HepG2 (cell line): ENCODE measurements around the gene DIABLO. TPM values are rescaled to one million over a fixed set of nuclear protein-coding genes. Genes with fewer than 3 reads are reported as not detected.

ENCODE experiments used
- ADNP ChIP-seq: sonication (generic); formaldehyde crosslinking; IDR thresholded peaks from 2 replicates; pipeline ENCODE4 v1.4.0; 2020; ENCODE audit warnings: missing genetic modification reagents
- AGO1 ChIP-seq: fragments of 200-400 bp; formaldehyde crosslinking; IDR thresholded peaks from 2 replicates; pipeline ENCODE4 v1.6.1; 2017; ENCODE audit warnings: mild to moderate bottlenecking, low read depth, low read length, moderate library complexity; ENCODE audit not compliant: poor library complexity, severe bottlenecking
- AHR ChIP-seq: IDR thresholded peaks from 2 replicates; pipeline ENCODE4 v1.6.1; 2018; ENCODE audit warnings: missing genetic modification reagents, missing compliant biosample characterization
- ATM ChIP-seq: fragments of 450-650 bp; IDR thresholded peaks from 2 replicates; pipeline ENCODE4 v1.7.1; 2017; ENCODE audit warnings: mild to moderate bottlenecking, borderline replicate concordance
- CHD2 ChIP-seq: IDR thresholded peaks from 2 replicates; pipeline ENCODE4 v1.6.1; 2011; ENCODE audit warnings: low read depth, low read length, improper control_type of control experiment
- ELF4 ChIP-seq: sonication (generic); formaldehyde crosslinking; IDR thresholded peaks from 2 replicates; pipeline ENCODE4 v1.5.0; 2020; ENCODE audit warnings: missing genetic modification reagents, mild to moderate bottlenecking, moderate library complexity, borderline replicate concordance
- FOXO1 ChIP-seq: sonication (generic); formaldehyde crosslinking; IDR thresholded peaks from 2 replicates; pipeline ENCODE4 v1.4.0; 2020; ENCODE audit warnings: missing genetic modification reagents
- GPN1 ChIP-seq: sonication (generic); formaldehyde crosslinking; IDR thresholded peaks from 2 replicates; pipeline ENCODE4 v1.5.1; 2020; ENCODE audit warnings: missing genetic modification reagents, borderline replicate concordance
- IKZF1 ChIP-seq: fragments of 450-650 bp; IDR thresholded peaks from 2 replicates; pipeline ENCODE4 v1.7.1; 2016
- NFKBIZ ChIP-seq: IDR thresholded peaks from 2 replicates; pipeline ENCODE4 v1.6.1; 2018; ENCODE audit warnings: missing genetic modification reagents, missing compliant biosample characterization
- NR2F1 ChIP-seq, 2 experiments: fragments of 450-650 bp in 1 of 2; formaldehyde crosslinking in 1 of 2; IDR thresholded peaks; 2 replicates each; pipeline versions ENCODE4 v1.5.0 to v1.6.1; 2016 to 2020; ENCODE audit warnings: mild to moderate bottlenecking in 1 of 2, missing compliant biosample characterization in 1 of 2, missing genetic modification reagents in 1 of 2, moderate library complexity in 1 of 2
- PLRG1 ChIP-seq: fragments of 450-650 bp; conservative IDR thresholded peaks from 2 replicates; pipeline ENCODE4 v1.6.1; 2016
- REPIN1 ChIP-seq: sonication (generic); formaldehyde crosslinking; IDR thresholded peaks from 2 replicates; pipeline ENCODE4 v1.8.0; 2022; ENCODE audit warnings: missing genetic modification reagents, low read depth, mild to moderate bottlenecking, borderline replicate concordance
- RORA ChIP-seq: sonication (generic); formaldehyde crosslinking; IDR thresholded peaks from 2 replicates; pipeline ENCODE4 v1.5.0; 2020; ENCODE audit warnings: mild to moderate bottlenecking, missing genetic modification reagents, moderate library complexity
- STAT5B ChIP-seq: sonication (generic); formaldehyde crosslinking; IDR thresholded peaks from 2 replicates; pipeline ENCODE4 v1.4.0; 2020; ENCODE audit warnings: missing genetic modification reagents
- ZFP36L1 ChIP-seq: sonication (generic); formaldehyde crosslinking; IDR thresholded peaks from 2 replicates; pipeline ENCODE4 v1.8.0; 2022; ENCODE audit warnings: mild to moderate bottlenecking, missing genetic modification reagents, moderate library complexity
- ZNF230 ChIP-seq: sonication (generic); formaldehyde crosslinking; IDR thresholded peaks from 2 replicates; pipeline ENCODE4 v1.4.0; 2020; ENCODE audit warnings: mild to moderate bottlenecking, missing genetic modification reagents
- ZNF558 ChIP-seq: sonication (generic); formaldehyde crosslinking; IDR thresholded peaks from 2 replicates; pipeline ENCODE4 v1.9.0; 2022; ENCODE audit warnings: mild to moderate bottlenecking, missing genetic modification reagents, borderline replicate concordance
- ZNF841 ChIP-seq: sonication (generic); formaldehyde crosslinking; IDR thresholded peaks from 2 replicates; pipeline ENCODE4 v1.8.1; 2023; ENCODE audit warnings: missing genetic modification reagents, borderline replicate concordance
- ZSCAN22 ChIP-seq: sonication (generic); formaldehyde crosslinking; IDR thresholded peaks from 2 replicates; pipeline ENCODE4 v1.4.0; 2020; ENCODE audit warnings: mild to moderate bottlenecking, missing genetic modification reagents
- polyA plus RNA-seq, 8 experiments: library from polyadenylated mRNA; depleted of rRNA in 3 of 8; stranded (reverse) in 7 of 8; unstranded in 1 of 8; fragments of >200 nt; fragmentation: Illumina TruSeq in 4 of 8; extraction: Trizol in 4 of 8; gene quantifications; 2 replicates each; pipeline versions ENCODE4 v1.2.1 to v1.2.3, GENCODE V29; 2011 to 2016; ENCODE audit warnings: low read depth in 4 of 8, missing spikeins in 1 of 8, mixed read lengths in 1 of 8; ENCODE audit not compliant: insufficient read depth in 1 of 8
- total RNA-seq, 5 experiments: library from RNA; depleted of rRNA; stranded (reverse); fragments of >200 nt; fragmentation: Illumina TruSeq; extraction: Trizol; gene quantifications; 2 replicates each; pipeline ENCODE4 v1.2.3, GENCODE V29; 2016; ENCODE audit warnings: low read depth in 1 of 5
- TF ChIP-seq, protein P1 (sequence below): sonication (generic); formaldehyde crosslinking; IDR thresholded peaks from 2 replicates; pipeline ENCODE4 v1.4.0; 2020; ENCODE audit warnings: missing genetic modification reagents; ENCODE audit errors: not compliant biosample characterization
- TF ChIP-seq, protein P2 (sequence below): sonication (generic); formaldehyde crosslinking; IDR thresholded peaks from 2 replicates; pipeline ENCODE4 v1.8.1; 2023; ENCODE audit warnings: mild to moderate bottlenecking, missing genetic modification reagents, borderline replicate concordance
- TF ChIP-seq, protein P3 (sequence below): sonication (generic); formaldehyde crosslinking; IDR thresholded peaks from 2 replicates; pipeline ENCODE4 v1.4.0; 2020; ENCODE audit warnings: missing genetic modification reagents

Gene DIABLO
- total and polyA plus RNA-seq, 2 of the 13 experiments (the other 11 are each of a cell fraction or from before 2014, with no cell fraction given), result 20.7 to 70.9 TPM

DNA sequence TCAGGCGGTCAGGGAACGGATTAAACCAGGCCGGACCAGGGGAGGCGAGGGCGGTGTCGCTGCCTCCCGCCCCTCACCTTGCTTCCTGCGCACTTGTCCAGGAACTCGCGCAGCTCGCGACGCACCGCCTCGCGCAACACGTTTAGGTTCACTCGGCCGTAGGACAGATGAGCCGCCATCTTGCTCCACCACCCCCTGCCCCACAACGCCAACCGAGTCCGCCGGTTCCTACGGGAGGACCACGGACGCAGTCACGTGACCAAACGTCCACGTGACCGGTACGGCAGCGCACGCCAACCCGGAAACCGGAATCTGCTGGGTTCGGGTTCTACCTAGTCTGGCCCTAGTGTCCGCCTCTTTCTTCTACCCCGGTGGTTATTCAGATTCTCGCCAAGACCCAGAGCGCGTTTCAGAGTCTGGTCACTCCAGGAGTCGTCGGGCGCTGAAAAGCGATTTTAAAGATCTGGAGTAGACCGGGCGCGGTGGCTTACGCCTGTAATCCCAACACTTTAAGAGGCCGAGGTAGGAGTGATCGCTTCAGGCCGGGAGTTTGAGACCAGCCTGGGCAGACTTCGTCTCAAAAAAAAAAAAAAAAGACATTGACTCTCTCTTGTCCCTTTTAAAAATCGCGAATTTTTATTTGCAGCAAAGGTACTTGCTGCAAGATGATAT lies 40.5 kb upstream of the DIABLO start, which contains the start of gene VPS33A (continued):
- TF ChIP-seq AHR (peak; percentile 87; the same call in 1 of the 2 replicates), AGO1 (no peak), ADNP (CRISPR knock-in tag) (no peak; the same call in 1 of the 2 replicates), ZSCAN22 (CRISPR knock-in tag) (0 out of 2 replicates have a peak, but pooled peaks have one; percentile 53), STAT5B (CRISPR knock-in tag) (no peak; the same call in 1 of the 2 replicates), ATM (no peak), ZNF230 (CRISPR knock-in tag) (peak; percentile 75; the same call in 1 of the 2 replicates), IKZF1 (no peak), REPIN1 (peak; percentile 93), NFKBIZ (peak; percentile 45; the same call in 1 of the 2 replicates), PLRG1 (no peak), ZNF841 (CRISPR knock-in tag) (no peak), CHD2 (no peak), RORA (CRISPR knock-in tag) (no peak), ZFP36L1 (CRISPR knock-in tag) (peak; percentile 86; the same call in 1 of the 2 replicates), ELF4 (CRISPR knock-in tag) (peak; percentile 94), FOXO1 (CRISPR knock-in tag) (no peak; the same call in none of the 2 replicates), NR2F1 (CRISPR knock-in tag; IDR thresholded peaks at IDR 0.05) (no peak), ZNF558 (CRISPR knock-in tag) (peak; percentile 81), GPN1 (0 out of 2 replicates have a peak, but pooled peaks have one; percentile 45)
- TF ChIP-seq, protein P1, sequence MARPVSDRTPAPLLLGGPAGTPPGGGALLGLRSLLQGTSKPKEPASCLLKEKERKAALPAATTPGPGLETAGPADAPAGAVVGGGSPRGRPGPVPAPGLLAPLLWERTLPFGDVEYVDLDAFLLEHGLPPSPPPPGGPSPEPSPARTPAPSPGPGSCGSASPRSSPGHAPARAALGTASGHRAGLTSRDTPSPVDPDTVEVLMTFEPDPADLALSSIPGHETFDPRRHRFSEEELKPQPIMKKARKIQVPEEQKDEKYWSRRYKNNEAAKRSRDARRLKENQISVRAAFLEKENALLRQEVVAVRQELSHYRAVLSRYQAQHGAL, result peak; percentile 50
- TF ChIP-seq, protein P2, sequence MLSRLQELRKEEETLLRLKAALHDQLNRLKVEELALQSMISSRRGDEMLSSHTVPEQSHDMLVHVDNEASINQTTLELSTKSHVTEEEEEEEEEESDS, result peak; percentile 53; the same call in 1 of the 2 replicates
- TF ChIP-seq, protein P3, sequence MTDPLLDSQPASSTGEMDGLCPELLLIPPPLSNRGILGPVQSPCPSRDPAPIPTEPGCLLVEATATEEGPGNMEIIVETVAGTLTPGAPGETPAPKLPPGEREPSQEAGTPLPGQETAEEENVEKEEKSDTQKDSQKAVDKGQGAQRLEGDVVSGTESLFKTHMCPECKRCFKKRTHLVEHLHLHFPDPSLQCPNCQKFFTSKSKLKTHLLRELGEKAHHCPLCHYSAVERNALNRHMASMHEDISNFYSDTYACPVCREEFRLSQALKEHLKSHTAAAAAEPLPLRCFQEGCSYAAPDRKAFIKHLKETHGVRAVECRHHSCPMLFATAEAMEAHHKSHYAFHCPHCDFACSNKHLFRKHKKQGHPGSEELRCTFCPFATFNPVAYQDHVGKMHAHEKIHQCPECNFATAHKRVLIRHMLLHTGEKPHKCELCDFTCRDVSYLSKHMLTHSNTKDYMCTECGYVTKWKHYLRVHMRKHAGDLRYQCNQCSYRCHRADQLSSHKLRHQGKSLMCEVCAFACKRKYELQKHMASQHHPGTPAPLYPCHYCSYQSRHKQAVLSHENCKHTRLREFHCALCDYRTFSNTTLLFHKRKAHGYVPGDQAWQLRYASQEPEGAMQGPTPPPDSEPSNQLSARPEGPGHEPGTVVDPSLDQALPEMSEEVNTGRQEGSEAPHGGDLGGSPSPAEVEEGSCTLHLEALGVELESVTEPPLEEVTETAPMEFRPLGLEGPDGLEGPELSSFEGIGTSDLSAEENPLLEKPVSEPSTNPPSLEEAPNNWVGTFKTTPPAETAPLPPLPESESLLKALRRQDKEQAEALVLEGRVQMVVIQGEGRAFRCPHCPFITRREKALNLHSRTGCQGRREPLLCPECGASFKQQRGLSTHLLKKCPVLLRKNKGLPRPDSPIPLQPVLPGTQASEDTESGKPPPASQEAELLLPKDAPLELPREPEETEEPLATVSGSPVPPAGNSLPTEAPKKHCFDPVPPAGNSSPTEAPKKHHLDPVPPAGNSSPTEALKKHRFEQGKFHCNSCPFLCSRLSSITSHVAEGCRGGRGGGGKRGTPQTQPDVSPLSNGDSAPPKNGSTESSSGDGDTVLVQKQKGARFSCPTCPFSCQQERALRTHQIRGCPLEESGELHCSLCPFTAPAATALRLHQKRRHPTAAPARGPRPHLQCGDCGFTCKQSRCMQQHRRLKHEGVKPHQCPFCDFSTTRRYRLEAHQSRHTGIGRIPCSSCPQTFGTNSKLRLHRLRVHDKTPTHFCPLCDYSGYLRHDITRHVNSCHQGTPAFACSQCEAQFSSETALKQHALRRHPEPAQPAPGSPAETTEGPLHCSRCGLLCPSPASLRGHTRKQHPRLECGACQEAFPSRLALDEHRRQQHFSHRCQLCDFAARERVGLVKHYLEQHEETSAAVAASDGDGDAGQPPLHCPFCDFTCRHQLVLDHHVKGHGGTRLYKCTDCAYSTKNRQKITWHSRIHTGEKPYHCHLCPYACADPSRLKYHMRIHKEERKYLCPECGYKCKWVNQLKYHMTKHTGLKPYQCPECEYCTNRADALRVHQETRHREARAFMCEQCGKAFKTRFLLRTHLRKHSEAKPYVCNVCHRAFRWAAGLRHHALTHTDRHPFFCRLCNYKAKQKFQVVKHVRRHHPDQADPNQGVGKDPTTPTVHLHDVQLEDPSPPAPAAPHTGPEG (CRISPR knock-in tag), result no peak
